Activated CD8-positive, alpha-beta memory T cell treated with anti-CD3 and anti-CD28 coated beads, Interleukin-2, amount 50 U/mL, for 4 hours (primary cell): ENCODE measurements around the gene ZNF407.

ENCODE experiments used
- DNase-seq: peaks from one replicate; pipeline ENCODE4 v3.0.0-alpha.2; 2020

The ZNF407 gene

GRCh38 chr18:74630804-74631203, 33.1 kb downstream of the ZNF407 start:
- DNase-seq, result no peak

GRCh38 chr18:74631212-74631611, 33.5 kb downstream of the ZNF407 start:
- DNase-seq, result no peak

DNA sequence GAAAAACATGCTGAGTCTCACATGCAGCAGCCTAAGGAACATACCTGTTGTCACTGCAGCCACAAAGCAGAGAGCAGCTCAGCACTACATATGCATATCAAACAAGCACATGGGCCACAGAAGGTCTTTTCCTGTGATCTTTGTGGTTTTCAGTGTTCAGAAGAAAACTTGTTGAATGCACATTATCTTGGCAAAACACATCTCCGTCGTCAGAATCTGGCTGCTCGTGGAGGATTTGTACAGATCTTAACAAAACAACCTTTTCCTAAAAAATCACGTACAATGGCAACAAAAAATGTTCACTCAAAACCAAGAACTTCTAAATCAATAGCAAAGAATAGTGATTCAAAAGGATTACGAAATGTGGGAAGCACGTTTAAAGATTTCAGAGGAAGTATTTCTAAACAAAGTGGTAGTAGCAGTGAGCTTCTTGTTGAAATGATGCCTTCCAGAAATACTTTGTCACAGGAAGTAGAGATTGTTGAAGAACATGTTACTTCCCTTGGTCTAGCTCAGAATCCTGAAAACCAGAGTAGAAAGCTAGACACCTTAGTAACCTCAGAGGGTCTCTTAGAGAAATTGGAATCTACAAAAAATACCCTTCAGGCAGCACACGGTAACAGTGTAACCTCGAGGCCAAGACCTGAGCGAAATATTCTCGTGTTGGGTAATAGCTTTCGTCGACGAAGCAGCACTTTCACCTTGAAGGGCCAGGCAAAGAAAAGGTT, 34.1 kb downstream of the ZNF407 start:
- no peak for DNase-seq

DNA sequence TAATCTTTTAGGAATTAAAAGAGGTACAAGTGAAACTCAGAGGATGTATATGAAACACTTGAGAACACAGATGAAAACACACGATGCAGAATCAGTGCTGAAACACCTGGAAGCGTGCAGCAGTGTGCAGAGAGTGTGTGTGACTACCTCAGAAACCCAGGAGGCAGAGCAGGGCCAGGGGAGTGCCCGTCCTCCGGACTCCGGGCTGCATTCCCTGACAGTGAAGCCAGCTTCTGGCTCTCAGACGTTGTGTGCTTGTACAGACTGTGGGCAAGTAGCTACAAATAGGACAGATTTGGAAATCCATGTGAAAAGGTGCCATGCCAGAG, 34.6 kb downstream of the ZNF407 start:
- no peak for DNase-seq

DNA sequence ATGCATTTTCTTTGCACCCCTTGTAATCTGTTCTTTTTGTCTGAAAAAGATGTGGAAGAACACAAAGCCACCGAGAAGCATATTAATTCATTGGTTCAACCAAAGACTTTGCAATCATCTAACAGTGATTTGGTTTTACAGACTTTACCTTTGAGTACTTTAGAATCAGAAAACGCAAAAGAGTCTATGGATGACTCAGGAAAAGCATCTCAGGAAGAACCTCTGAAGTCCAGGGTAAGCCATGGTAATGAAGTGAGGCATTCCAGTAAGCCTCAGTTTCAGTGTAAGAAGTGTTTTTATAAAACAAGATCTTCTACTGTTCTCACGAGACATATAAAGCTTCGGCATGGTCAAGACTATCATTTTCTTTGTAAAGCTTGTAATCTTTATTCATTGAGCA, 35.2 kb downstream of the ZNF407 start:
- no peak for DNase-seq

- no peak for DNase-seq
Observed at GRCh38 chr18:74633652-74634352, 36.1 kb downstream of the ZNF407 start.

DNA sequence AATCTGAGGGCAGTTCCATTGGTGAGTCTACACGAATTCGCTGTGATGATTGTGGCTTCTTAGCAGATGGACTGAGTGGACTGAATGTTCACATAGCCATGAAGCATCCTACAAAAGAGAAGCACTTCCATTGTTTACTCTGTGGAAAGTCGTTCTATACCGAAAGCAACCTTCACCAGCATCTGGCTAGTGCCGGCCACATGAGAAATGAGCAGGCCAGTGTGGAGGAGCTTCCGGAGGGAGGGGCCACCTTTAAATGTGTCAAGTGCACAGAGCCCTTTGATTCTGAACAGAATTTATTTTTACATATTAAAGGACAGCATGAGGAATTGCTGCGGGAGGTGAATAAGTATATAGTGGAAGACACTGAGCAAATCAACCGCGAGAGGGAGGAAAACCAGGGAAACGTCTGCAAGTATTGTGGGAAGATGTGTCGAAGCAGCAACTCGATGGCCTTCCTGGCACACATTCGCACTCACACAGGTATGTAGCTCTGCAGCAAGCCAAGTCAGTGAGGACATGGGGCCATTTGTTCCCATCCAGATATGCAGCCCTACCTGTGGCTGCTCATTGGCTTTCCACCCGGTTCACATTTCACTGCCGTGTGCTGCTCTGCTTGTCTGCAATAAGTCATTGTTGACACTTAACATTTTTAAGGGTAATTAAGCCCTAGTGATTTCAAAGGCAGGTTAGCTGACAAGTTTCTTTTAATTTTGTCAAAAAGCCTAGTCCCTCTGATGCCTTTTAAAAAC, 37.7 kb downstream of the ZNF407 start:
- no peak for DNase-seq

DNA sequence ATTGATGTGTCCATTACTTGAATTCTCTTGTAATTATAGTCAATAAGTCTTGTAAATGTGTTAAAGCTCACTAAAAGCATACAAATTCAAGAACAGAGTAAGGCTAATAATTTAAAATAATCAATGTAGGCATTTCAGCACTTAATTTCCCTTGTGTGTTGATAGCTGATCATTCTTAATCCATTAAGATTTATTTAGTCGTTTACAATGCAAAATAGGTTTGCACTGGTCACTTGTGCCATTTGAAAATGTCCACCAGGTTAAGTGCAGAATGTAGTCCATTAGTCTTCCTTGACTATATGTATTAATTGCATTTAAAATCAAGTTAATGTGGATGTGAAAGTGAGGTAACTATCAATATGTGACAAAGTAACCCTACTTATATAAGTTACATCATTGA, 39.4 kb downstream of the ZNF407 start:
- DNase-seq, result no peak

DNA sequence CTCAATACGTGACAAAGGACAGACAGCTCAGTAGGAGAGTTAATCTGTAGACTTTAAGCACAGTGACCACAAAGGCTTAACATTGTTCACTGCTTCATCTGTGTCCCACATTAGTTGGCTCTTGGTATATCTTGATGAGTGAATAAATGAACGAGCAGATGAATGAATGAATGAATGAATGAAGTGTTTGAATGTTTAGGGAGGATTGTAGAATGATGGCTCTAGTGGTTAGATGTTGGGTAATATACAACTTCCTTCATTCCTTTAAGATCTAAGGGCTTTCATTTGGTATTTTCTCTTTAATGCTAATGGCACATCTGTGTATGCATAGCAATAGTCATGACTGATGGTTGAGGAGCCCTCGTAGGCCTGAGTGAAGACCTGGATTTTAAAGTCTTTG, 40.5 kb downstream of the ZNF407 start:
- no peak for DNase-seq

- no peak for DNase-seq
Observed at GRCh38 chr18:74644713-74645112, 47.0 kb downstream of the ZNF407 start.

DNA sequence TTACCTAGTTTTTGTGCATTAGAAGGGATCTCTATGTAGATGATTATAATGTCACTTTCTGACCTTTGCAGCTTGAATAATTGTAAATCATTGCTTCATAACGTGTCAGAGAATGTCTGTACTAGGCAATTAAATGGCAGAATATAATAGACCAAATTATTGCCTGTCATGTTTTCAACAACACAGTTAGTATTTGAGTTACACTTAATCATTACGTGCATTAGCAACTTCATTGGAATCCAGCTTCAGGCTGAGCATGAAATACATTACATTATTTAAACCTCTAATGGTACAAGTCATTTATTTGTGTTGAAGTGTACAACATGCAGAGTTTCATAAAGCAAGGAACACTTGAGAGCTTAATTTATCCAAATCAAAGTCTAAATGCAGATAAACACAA, 48.0 kb downstream of the ZNF407 start:
- DNase-seq, result no peak

DNA sequence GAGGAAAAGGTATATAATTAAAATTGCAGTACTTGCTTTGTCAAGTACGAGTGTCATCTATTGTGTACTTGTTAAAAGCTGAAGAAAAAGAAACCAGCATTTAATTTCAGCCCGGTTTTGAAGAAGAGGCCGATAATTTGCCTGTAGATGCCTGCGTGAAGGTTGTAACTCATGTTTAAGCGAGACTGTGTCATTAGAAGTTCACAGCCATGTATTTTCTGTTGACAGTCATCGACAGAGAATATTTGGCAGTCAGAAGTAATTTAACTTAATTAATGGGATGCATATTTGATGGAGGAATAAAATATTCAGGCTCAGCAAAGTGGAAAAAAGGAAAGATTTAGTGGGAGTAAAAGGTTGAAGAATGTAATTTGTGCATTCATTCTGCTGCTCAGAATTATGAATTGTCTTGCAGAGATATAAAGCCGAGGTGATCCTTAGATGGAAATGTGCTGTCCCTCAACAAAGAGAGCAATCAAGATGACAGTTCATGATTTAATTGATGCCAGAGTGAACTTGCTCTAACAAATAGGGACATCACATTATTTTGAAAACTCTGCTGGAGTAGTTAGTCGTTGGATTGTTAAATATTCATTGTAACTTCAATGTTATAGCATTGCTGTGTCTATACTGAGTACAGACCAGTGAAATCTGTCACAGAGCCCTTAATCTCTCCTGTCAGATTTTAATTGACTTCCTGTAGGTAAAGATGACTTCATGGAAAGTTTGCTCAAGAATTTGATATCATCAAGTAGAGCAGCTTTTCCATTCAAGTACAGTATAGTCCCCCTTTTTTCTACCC, 53.9 kb downstream of the ZNF407 start:
- no peak for DNase-seq

GRCh38 chr18:74652392-74652988, 54.8 kb downstream of the ZNF407 start:
- DNase-seq, result no peak

DNA sequence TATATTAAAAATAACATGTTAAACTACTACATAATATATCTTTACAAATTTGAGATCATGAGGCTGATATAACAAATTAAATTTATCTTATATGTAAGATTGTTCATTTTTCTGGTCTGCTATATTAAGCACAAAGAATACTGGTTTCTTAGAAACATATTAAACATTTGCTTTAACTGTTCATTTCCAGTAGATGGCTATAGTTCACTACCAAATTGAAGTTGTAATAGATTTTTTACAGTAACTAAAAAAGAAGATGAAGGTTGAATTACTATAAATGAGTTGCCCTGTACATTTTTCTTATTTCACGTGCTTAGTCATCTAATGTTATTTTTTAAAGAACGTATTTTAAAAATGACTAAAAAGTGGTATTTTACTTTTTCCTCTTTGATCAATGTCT, 57.0 kb downstream of the ZNF407 start:
- DNase-seq, result no peak

GRCh38 chr18:74661008-74661407, 63.3 kb downstream of the ZNF407 start:
- DNase-seq, result no peak

- DNase-seq, result no peak
Observed at GRCh38 chr18:74661691-74662090, 64.0 kb downstream of the ZNF407 start.

- DNase-seq, result no peak
Observed at GRCh38 chr18:74662622-74663021, 65.0 kb downstream of the ZNF407 start.

GRCh38 chr18:74665346-74665745, 67.7 kb downstream of the ZNF407 start:
- DNase-seq, result no peak

- DNase-seq, result no peak
Observed at GRCh38 chr18:74665905-74666304, 68.2 kb downstream of the ZNF407 start.

- DNase-seq, result no peak
Observed at GRCh38 chr18:74669136-74669798, 71.6 kb downstream of the ZNF407 start.

DNA sequence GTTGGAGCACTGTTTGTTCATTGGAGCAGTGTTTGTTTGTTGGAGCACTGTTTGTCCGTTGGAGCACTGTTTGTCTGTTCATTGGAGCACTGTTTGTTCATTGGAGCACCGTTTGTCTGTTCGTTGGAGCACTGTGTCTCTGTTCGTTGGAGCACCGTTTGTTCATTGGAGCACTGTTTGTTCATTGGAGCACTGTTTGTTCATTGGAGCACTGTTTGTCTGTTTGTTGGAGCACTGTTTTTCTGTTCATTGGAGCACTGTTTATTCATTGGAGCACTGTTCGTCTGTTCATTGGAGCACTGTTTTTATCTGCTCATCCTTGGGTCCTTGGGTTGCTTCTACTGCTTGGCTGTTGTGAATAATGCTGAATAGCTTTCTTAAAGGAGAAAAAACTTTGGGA, 74.7 kb downstream of the ZNF407 start:
- DNase-seq, result no peak

- DNase-seq, result no peak
Observed at GRCh38 chr18:74674487-74674886, 76.8 kb downstream of the ZNF407 start.
